H1 (cell line): ENCODE measurements around the gene AIDA.

ENCODE experiments used
- POLR2A ChIP-seq, 2 experiments: IDR thresholded peaks; 1 replicate in 1 of 2; 2 replicates in 1 of 2; pipeline ENCODE4 v1.6.1; 2011; ENCODE audit warnings: low read depth in 2 of 2, low read length in 2 of 2, mild to moderate bottlenecking in 2 of 2; ENCODE audit errors: control extremely low read depth in 1 of 2
- POLR2AphosphoS5 ChIP-seq: IDR thresholded peaks from 2 replicates; pipeline ENCODE4 v1.6.1; 2011; ENCODE audit warnings: low read depth, low read length
- RAD21 ChIP-seq, 2 experiments: IDR thresholded peaks in 1 of 2; conservative IDR thresholded peaks in 1 of 2; 2 replicates each; pipeline ENCODE4 v1.6.1; 2011; ENCODE audit warnings: low read depth in 2 of 2, low read length in 2 of 2, improper control_type of control experiment in 1 of 2, inconsistent platforms in 1 of 2, mild to moderate bottlenecking in 1 of 2, moderate library complexity in 1 of 2
- RBBP5 ChIP-seq: IDR thresholded peaks from 2 replicates; pipeline ENCODE4 v1.7.1; 2012; ENCODE audit warnings: low read depth, mild to moderate bottlenecking, inconsistent platforms, low read length, moderate library complexity, borderline replicate concordance
- SIN3A ChIP-seq, 2 experiments: IDR thresholded peaks in 1 of 2; conservative IDR thresholded peaks in 1 of 2; 2 replicates each; pipeline ENCODE4 v1.6.1; 2011 to 2012; ENCODE audit warnings: low read length in 2 of 2, improper control_type of control experiment in 1 of 2, low read depth in 1 of 2, mild to moderate bottlenecking in 1 of 2
- TCF12 ChIP-seq: IDR thresholded peaks from 2 replicates; pipeline ENCODE4 v1.6.1; 2011; ENCODE audit warnings: low read depth, mild to moderate bottlenecking, low read length
- TF ChIP-seq, protein P1 (sequence below), 3 experiments: IDR thresholded peaks; 1 replicate in 2 of 3; 2 replicates in 1 of 3; pipeline versions ENCODE4 v1.5.1 to v1.6.1; 2011; ENCODE audit warnings: low read length in 3 of 3, mild to moderate bottlenecking in 3 of 3, inconsistent platforms in 2 of 3, low read depth in 1 of 3, moderate library complexity in 1 of 3; ENCODE audit not compliant: insufficient read depth in 1 of 3; ENCODE audit errors: control extremely low read depth in 1 of 3

DNA sequence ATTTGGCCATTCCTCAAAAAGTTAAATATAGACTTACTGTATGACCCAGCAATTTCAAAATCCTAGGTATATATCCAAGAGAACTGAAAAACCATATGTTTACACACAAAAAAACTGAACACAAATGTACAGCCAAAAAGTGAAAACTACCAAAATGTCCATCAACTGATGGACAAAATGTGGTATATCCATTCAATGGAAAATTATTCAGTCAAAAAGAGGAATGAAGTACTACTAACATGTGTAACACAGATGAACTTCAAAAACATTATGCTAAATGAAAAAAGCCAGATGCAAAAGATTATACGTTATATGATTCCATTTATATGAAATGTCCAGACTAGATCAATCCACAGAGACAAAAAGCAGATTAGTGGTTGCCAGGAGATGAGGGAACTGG lies 8.0 kb downstream of the AIDA start:
- no peak for TF ChIP-seq POLR2AphosphoS5
- no peak for TF ChIP-seq POLR2A (IDR thresholded peaks at IDR 0.05; ENCODE audit: control extremely low read depth in 1 of 2, low read depth in 2 of 2, low read length in 2 of 2)
- TF ChIP-seq, protein P1, sequence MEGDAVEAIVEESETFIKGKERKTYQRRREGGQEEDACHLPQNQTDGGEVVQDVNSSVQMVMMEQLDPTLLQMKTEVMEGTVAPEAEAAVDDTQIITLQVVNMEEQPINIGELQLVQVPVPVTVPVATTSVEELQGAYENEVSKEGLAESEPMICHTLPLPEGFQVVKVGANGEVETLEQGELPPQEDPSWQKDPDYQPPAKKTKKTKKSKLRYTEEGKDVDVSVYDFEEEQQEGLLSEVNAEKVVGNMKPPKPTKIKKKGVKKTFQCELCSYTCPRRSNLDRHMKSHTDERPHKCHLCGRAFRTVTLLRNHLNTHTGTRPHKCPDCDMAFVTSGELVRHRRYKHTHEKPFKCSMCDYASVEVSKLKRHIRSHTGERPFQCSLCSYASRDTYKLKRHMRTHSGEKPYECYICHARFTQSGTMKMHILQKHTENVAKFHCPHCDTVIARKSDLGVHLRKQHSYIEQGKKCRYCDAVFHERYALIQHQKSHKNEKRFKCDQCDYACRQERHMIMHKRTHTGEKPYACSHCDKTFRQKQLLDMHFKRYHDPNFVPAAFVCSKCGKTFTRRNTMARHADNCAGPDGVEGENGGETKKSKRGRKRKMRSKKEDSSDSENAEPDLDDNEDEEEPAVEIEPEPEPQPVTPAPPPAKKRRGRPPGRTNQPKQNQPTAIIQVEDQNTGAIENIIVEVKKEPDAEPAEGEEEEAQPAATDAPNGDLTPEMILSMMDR (IDR thresholded peaks at IDR 0.05; ENCODE audit: control extremely low read depth in 1 of 3, insufficient read depth in 1 of 3, low read depth in 1 of 3, low read length in 3 of 3): no peak
- no peak for TF ChIP-seq TCF12
- TF ChIP-seq RBBP5: no peak
- no peak for TF ChIP-seq RAD21 (IDR thresholded peaks at IDR 0.05 in 1 of 2, conservative IDR thresholded peaks at IDR 0.05 in 1 of 2; ENCODE audit: low read depth in 2 of 2, low read length in 2 of 2)
- no peak for TF ChIP-seq SIN3A (conservative IDR thresholded peaks at IDR 0.05 in 1 of 2, IDR thresholded peaks at IDR 0.05 in 1 of 2; ENCODE audit: low read depth in 1 of 2, low read length in 2 of 2)
